K562 (cell line): ENCODE data around the gene DOP1A. TPM values are rescaled to one million over a fixed set of nuclear protein-coding genes. Genes with fewer than 3 reads are reported as not detected.

ENCODE experiments used
- ATAC-seq: fragments of 200-7000 bp; cut with Tn5 transposase; 3 replicates; pipeline ENCODE4 v1.9.1; 2020; ENCODE audit warnings: moderate library complexity
- BruUV-seq: library from RNA; stranded (reverse); fragments of 400-500 nt; replicated peaks from 2 replicates; lab custom pipeline; 2021; lab: Mats Ljungman, UMichigan
- CTCF ChIA-PET: fragments of 300-600 bp; formaldehyde crosslinking; extraction: SDS; loops from one replicate; lab custom pipeline; 2021; ENCODE audit warnings: low intra/inter-chr PET ratio; lab: Yijun Ruan, JAX
- POLR2A ChIA-PET: fragments of 300-600, 350-650 bp; sonication (Branson Sonifier 250); formaldehyde crosslinking; extraction: SDS; loops from one replicate; lab custom pipeline; 2021; ENCODE audit warnings: antibody characterized with exemption, inconsistent platforms; lab: Yijun Ruan, JAX
- DNase-seq, 4 experiments: peaks; one replicate each; pipeline versions ENCODE4 v3.0.0 to v3.0.0-alpha.2; 2011 to 2018; ENCODE audit warnings: low spot score in 3 of 4, mixed read lengths in 3 of 4; ENCODE audit errors: extremely low read depth in 1 of 4
- FAIRE-seq: peaks from 2 replicates; lab custom pipeline; 2011; peaks lifted over from hg19 to GRCh38; lab: Jason Lieb, UNC
- H2AFZ ChIP-seq: 2 replicates; pipeline ENCODE4 v1.6.0; 2011; ENCODE audit warnings: low read depth, low read length, control low read depth, inconsistent platforms
- H3K27ac ChIP-seq: fragments of 200-600 bp; 3 replicates; pipeline ENCODE4 v1.8.0; 2011; ENCODE audit warnings: low read depth, mild to moderate bottlenecking, control low read depth, inconsistent platforms, low read length, moderate library complexity, mixed read lengths; ENCODE audit errors: extremely low read depth
- H3K27me3 ChIP-seq, 2 experiments: fragments of 300-600 bp in 1 of 2; 2 replicates in 1 of 2; 3 replicates in 1 of 2; pipeline versions ENCODE4 v1.6.0 to v1.8.0; 2011; ENCODE audit warnings: inconsistent platforms in 2 of 2, low read length in 2 of 2, mild to moderate bottlenecking in 1 of 2, mixed read lengths in 1 of 2, moderate library complexity in 1 of 2; ENCODE audit not compliant: control insufficient read depth in 2 of 2, insufficient read depth in 2 of 2
- H3K36me3 ChIP-seq: fragments of 300-600 bp; 3 replicates; pipeline ENCODE4 v1.8.0; 2011; ENCODE audit warnings: mild to moderate bottlenecking, low read length, inconsistent platforms; ENCODE audit not compliant: control insufficient read depth, insufficient read depth
- H3K4me1 ChIP-seq, 2 experiments: fragments of 200-600 bp in 1 of 2; replicated peaks in 1 of 2; 2 replicates in 1 of 2; 3 replicates in 1 of 2; pipeline versions ENCODE4 v1.5.1 to v1.8.0; 2011; ENCODE audit warnings: inconsistent platforms in 2 of 2, low read length in 2 of 2, mild to moderate bottlenecking in 1 of 2, mixed read lengths in 1 of 2, moderate library complexity in 1 of 2; ENCODE audit not compliant: control insufficient read depth in 2 of 2, insufficient read depth in 2 of 2
- H3K4me2 ChIP-seq: 2 replicates; pipeline ENCODE4 v1.6.1; 2011; ENCODE audit warnings: low read length, control low read depth, inconsistent platforms, mixed read lengths; ENCODE audit not compliant: insufficient read depth
- H3K4me3 ChIP-seq: fragments of 200-600 bp; sonication (generic), shearing (Covaris generic); 2 replicates; pipeline ENCODE4 v1.5.1; 2016; ENCODE audit warnings: control low read depth, inconsistent platforms
- H3K79me2 ChIP-seq: fragments of 200-600 bp; 3 replicates; pipeline ENCODE4 v1.8.0; 2011; ENCODE audit warnings: low read length, inconsistent platforms; ENCODE audit not compliant: control insufficient read depth, insufficient read depth
- H3K9ac ChIP-seq, 2 experiments: 2 replicates each; pipeline versions ENCODE4 v1.6.0 to v1.6.1; 2011; ENCODE audit warnings: low read depth in 2 of 2, low read length in 2 of 2, control low read depth in 1 of 2, inconsistent platforms in 1 of 2, mild to moderate bottlenecking in 1 of 2, mixed read lengths in 1 of 2; ENCODE audit not compliant: insufficient read depth in 1 of 2
- H3K9me1 ChIP-seq: one replicate; pipeline ENCODE4 v1.6.0; 2011; ENCODE audit warnings: inconsistent platforms, mild to moderate bottlenecking, low read length, moderate library complexity; ENCODE audit not compliant: control insufficient read depth, insufficient read depth
- H3K9me3 ChIP-seq: replicated peaks from 2 replicates; pipeline ENCODE4 v1.5.1; 2011; ENCODE audit warnings: low read depth, low read length, inconsistent platforms; ENCODE audit not compliant: control insufficient read depth, insufficient read depth
- H4K20me1 ChIP-seq: replicated peaks from 2 replicates; pipeline ENCODE4 v1.6.1; 2011; ENCODE audit warnings: low read length, inconsistent platforms, mixed read lengths; ENCODE audit not compliant: control insufficient read depth, insufficient read depth
- CGGBP1 ChIP-seq: fragments of 250-450 bp; sonication (Bioruptor Pico); IDR thresholded peaks from 2 replicates; pipeline ENCODE4 v1.9.0; 2021; ENCODE audit warnings: mild to moderate bottlenecking
- CTBP1 ChIP-seq: fragments of 450-650 bp; IDR thresholded peaks from 2 replicates; pipeline ENCODE4 v1.6.1; 2016; ENCODE audit warnings: borderline replicate concordance
- E2F3 ChIP-seq: fragments of 250-450 bp; sonication (Bioruptor Pico); IDR thresholded peaks from 2 replicates; pipeline ENCODE4 v1.4.0; 2020; ENCODE audit warnings: mild to moderate bottlenecking
- KLF16 ChIP-seq: IDR thresholded peaks from 2 replicates; pipeline ENCODE4 v1.6.1; 2016; ENCODE audit warnings: antibody characterized with exemption
- MITF ChIP-seq: IDR thresholded peaks from 2 replicates; pipeline ENCODE4 v1.6.1; 2014; ENCODE audit warnings: antibody characterized with exemption
- NR1H2 ChIP-seq: sonication (generic); formaldehyde crosslinking; IDR thresholded peaks from 2 replicates; pipeline ENCODE4 v1.4.0; 2020; ENCODE audit warnings: mild to moderate bottlenecking, missing genetic modification reagents
- RREB1 ChIP-seq: fragments of 250-450 bp; sonication (Bioruptor Pico); IDR thresholded peaks from 2 replicates; pipeline ENCODE4 v1.4.0; 2020
- SNIP1 ChIP-seq: fragments of 450-650 bp; IDR thresholded peaks from 2 replicates; pipeline ENCODE4 v1.7.1; 2017; ENCODE audit warnings: low read depth, mild to moderate bottlenecking
- TFAM ChIP-seq: fragments of 250-450 bp; sonication (Bioruptor Pico); conservative IDR thresholded peaks from 2 replicates; pipeline ENCODE4 v1.5.0; 2021; ENCODE audit warnings: mild to moderate bottlenecking, moderate library complexity
- ZBTB11 ChIP-seq, 3 experiments: fragments of 200-800 bp in 1 of 3; fragments of 250-450 bp in 1 of 3; fragments of 450-650 bp in 1 of 3; sonication (Bioruptor Pico) in 1 of 3; sonication (Bioruptor generic) in 1 of 3; formaldehyde crosslinking in 1 of 3; IDR thresholded peaks; 2 replicates each; pipeline versions ENCODE4 v1.6.1 to v1.8.0; 2016 to 2022; ENCODE audit warnings: mild to moderate bottlenecking in 2 of 3, missing genetic modification characterization in 2 of 3, missing compliant biosample characterization in 1 of 3, moderate library complexity in 1 of 3
- ZNF766 ChIP-seq: fragments of 200-800 bp; sonication (Bioruptor generic); conservative IDR thresholded peaks from 2 replicates; pipeline ENCODE4 v1.6.1; 2016; ENCODE audit warnings: missing genetic modification characterization, missing compliant biosample characterization
- ZNF830 ChIP-seq: fragments of 250-450 bp; sonication (Bioruptor Pico); IDR thresholded peaks from 2 replicates; pipeline ENCODE4 v1.5.0; 2021; ENCODE audit warnings: mild to moderate bottlenecking
- WGBS: fragments of 100-300 bp; shearing (Covaris generic); methylation state at CpG from one replicate; pipeline ENCODE4 v1.1.6; 2016; ENCODE audit warnings: low coverage, mixed read lengths; ENCODE audit not compliant: insufficient coverage; ENCODE audit errors: missing lambda C conversion rate; 5-methylcytosine and 5-hydroxymethylcytosine counted together
- in situ Hi-C: fragments of 300-500 bp; cut with MboI; formaldehyde crosslinking; loops from 4 replicates; pipeline ENCODE4 v1.15.0; 2018; ENCODE audit warnings: inconsistent platforms, mixed read lengths
- intact Hi-C: fragments of 100-400 bp; cut with micrococcal nuclease; formaldehyde crosslinking; loops from 2 replicates; pipeline ENCODE4 v1.14.2; 2022
- polyA plus RNA-seq, 8 experiments: library from polyadenylated mRNA; depleted of rRNA in 4 of 8; stranded (reverse) in 5 of 8; unstranded in 3 of 8; fragments of >200 nt; fragmentation: Nextera tagmentation in 2 of 8; fragmentation: Illumina TruSeq in 1 of 8; extraction: Ambion mirVana in 2 of 8; extraction: Trizol in 1 of 8; gene quantifications; 2 replicates each; pipeline versions ENCODE4 v1.2.1 to v1.2.3, GENCODE V29; 2011 to 2014; ENCODE audit warnings: inconsistent platforms in 1 of 8, missing spikeins in 1 of 8
- total RNA-seq, 7 experiments: library from RNA; depleted of rRNA in 6 of 7; stranded (reverse); fragments of >200 nt in 6 of 7; fragmentation: Illumina TruSeq in 2 of 7; extraction: Trizol in 2 of 7; gene quantifications; 2 replicates each; pipeline versions ENCODE4 v1.2.1 to v1.2.3, GENCODE V29; 2011 to 2021; ENCODE audit warnings: low replicate concordance in 1 of 7

DOP1A gene
- total and polyA plus RNA-seq, 9 of the 15 experiments (the other 6 are each of a cell fraction or from before 2014, with no cell fraction given), result 0.75 to 10.5 (median 4.4) TPM

DNA sequence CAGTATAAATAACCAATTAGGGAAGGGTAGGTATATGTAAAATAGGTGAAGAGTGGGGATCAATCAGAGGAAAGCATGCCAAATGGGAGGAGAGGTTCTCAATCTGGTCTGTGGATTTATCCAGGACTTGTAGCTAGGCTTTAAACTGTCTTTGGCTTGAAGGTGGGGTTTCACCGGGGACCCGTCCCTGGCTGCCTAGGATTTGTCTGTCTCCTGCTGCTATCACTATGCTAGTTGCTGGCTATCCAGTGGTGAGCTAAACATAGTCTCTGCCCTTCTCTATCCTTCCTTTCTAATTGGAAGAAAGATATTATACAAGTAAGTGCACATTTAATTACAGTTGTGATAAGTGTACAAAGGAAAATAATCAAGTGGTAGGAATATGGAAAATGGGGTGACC lies 58.8 kb downstream of the DOP1A start:
- in situ Hi-C loops, result no loop called here
- no peak for FAIRE-seq
- Histone ChIP-seq H3K4me3 (no peak overlapping the region), H3K9ac (no peak overlapping the region), H3K27me3 (no peaks in the 10 kb centered on the region), H3K27ac (no peak overlapping the region), H3K9me1 (no peaks in the 10 kb centered on the region), H3K4me2 (no peak overlapping the region), H3K4me1 (peaks cover 5 to 6% of the 10 kb centered on the region in 2 experiments; a peak in 3 of 5 replicates), H4K20me1 (no peaks in the 10 kb centered on the region; the same call in 1 of the 2 replicates), H3K79me2 (no peaks in the 10 kb centered on the region), H3K9me3 (no peaks in the 10 kb centered on the region), H3K36me3 (peaks cover 15% of the 10 kb centered on the region; the same call in 2 of the 3 replicates), H2AFZ (no peak overlapping the region)
- 86% methylated on average over 2 of the region's 2 CpGs for WGBS
- no peak for ATAC-seq
- TF ChIP-seq TFAM (CRISPR knock-in tag) (no peak), NR1H2 (CRISPR knock-in tag) (no peak), KLF16 (no peak), SNIP1 (no peak), MITF (no peak), CTBP1 (no peak), E2F3 (CRISPR knock-in tag) (no peak), RREB1 (CRISPR knock-in tag) (no peak), CGGBP1 (CRISPR knock-in tag) (no peak), ZNF830 (CRISPR knock-in tag) (no peak), ZNF766 (CRISPR knock-in tag) (no peak), ZBTB11 (CRISPR knock-in tag; IDR thresholded peaks at IDR 0.05) (no peak)
- no TSS peak for BruUV-seq
- intact Hi-C loops, result no loop called here
- DNase-seq, result no peak
- POLR2A ChIA-PET, result no interaction called here
- CTCF ChIA-PET, result interaction anchor here (0.6 kb wide), 1 partner anchor 61 kb away, joined by 3 read pairs; the partner anchor contains the start of gene UBE3D
